Loucy (cell line): ENCODE measurements around the gene TECPR1.

Source experiments
- CTCF ChIP-seq: fragments of 200-600 bp; sonication (generic); conservative IDR thresholded peaks from 2 replicates; pipeline ENCODE4 v1.5.1; 2014; ENCODE audit warnings: mild to moderate bottlenecking, antibody characterized with exemption, low read length
- EZH2phosphoT487 ChIP-seq: fragments of 200-600 bp; IDR thresholded peaks from 2 replicates; pipeline ENCODE4 v1.6.1; 2018; ENCODE audit warnings: antibody characterized with exemption, mild to moderate bottlenecking, moderate library complexity, borderline replicate concordance

GRCh38 chr7:98280791-98281756, 29.0 kb upstream of the TECPR1 start, which contains the start of gene BRI3:
- TF ChIP-seq CTCF (no peak), EZH2phosphoT487 (no peak)
